HL-60 (cell line): Measurements from ENCODE around the gene KIF1B.

Source experiments
- DNase-seq, 2 experiments: peaks; one replicate each; pipeline ENCODE4 v3.0.0-alpha.2; 2010 to 2020; ENCODE audit warnings: low read depth in 1 of 2, low spot score in 1 of 2
- H3K27ac ChIP-seq: fragments of 250-450 bp; sonication (Bioruptor Pico); replicated peaks from 2 replicates; pipeline ENCODE4 v1.5.1; 2020; ENCODE audit warnings: mild to moderate bottlenecking, moderate library complexity
- H3K27me3 ChIP-seq: fragments of 250-450 bp; sonication (Bioruptor Pico); 2 replicates; pipeline ENCODE4 v1.5.1; 2021; ENCODE audit warnings: mild to moderate bottlenecking, moderate library complexity; ENCODE audit not compliant: insufficient read depth, poor library complexity, severe bottlenecking
- H3K4me3 ChIP-seq: replicated peaks from 2 replicates; pipeline ENCODE4 v1.5.1; 2011; ENCODE audit warnings: mild to moderate bottlenecking, control low read depth, low read length; ENCODE audit not compliant: insufficient read depth
- CTCF ChIP-seq: IDR thresholded peaks from one replicate; pipeline ENCODE4 v1.5.1; 2011; ENCODE audit warnings: low read length, control low read depth, inconsistent platforms; ENCODE audit not compliant: insufficient read depth
- GABPA ChIP-seq: IDR thresholded peaks from 2 replicates; pipeline ENCODE4 v1.6.1; 2012; ENCODE audit warnings: low read depth
- POLR2AphosphoS5 ChIP-seq: IDR thresholded peaks from 2 replicates; pipeline ENCODE4 v1.6.1; 2012; ENCODE audit warnings: low read depth
- REST ChIP-seq: IDR thresholded peaks from 2 replicates; pipeline ENCODE4 v1.6.1; 2012; ENCODE audit warnings: low read depth; ENCODE audit not compliant: insufficient replicate concordance
- SPI1 ChIP-seq: IDR thresholded peaks from 2 replicates; pipeline ENCODE4 v1.6.1; 2012; ENCODE audit warnings: low read depth, mild to moderate bottlenecking, borderline replicate concordance

Gene KIF1B

GRCh38 chr1:10278880-10279279 is 68.5 kb downstream of the KIF1B start:
- no peaks in the 10 kb centered on the region for H3K27me3 ChIP-seq
- DNase-seq = no peak
- H3K4me3 ChIP-seq = no peak overlapping the region
- no peak overlapping the region for H3K27ac ChIP-seq
- no peak for TF ChIP-seq GABPA
- TF ChIP-seq REST = no peak
- no peak for TF ChIP-seq POLR2AphosphoS5
- TF ChIP-seq SPI1 = no peak
- TF ChIP-seq CTCF = no peak

GRCh38 chr1:10280439-10281350 is 70.3 kb downstream of the KIF1B start:
- Histone ChIP-seq H3K27me3 (no peaks in the 10 kb centered on the region), H3K27ac (no peak overlapping the region), H3K4me3 (no peak overlapping the region)
- TF ChIP-seq SPI1 (no peak), REST (no peak), GABPA (no peak), CTCF (no peak), POLR2AphosphoS5 (no peak)
- no peak for DNase-seq

GRCh38 chr1:10283318-10283984 is 73.1 kb downstream of the KIF1B start:
- Histone ChIP-seq H3K4me3 (no peak overlapping the region), H3K27me3 (no peaks in the 10 kb centered on the region), H3K27ac (no peak overlapping the region)
- no peak for TF ChIP-seq POLR2AphosphoS5
- no peak for TF ChIP-seq GABPA
- TF ChIP-seq REST = no peak
- no peak for TF ChIP-seq CTCF
- TF ChIP-seq SPI1 = no peak
- no peak for DNase-seq
